HG02885 (cell line): ENCODE data around the gene FOXP1.
"Not testable (repeated sequence)": the region's sequence is repeated elsewhere in the genome, so short reads cannot be mapped to it uniquely, and the experiment has no call there.

Experiments used
- ATAC-seq: cut with Tn5 transposase; IDR thresholded peaks from one replicate; pipeline ENCODE4 v1.9.1; 2021; ENCODE audit warnings: mild to moderate bottlenecking; ENCODE audit not compliant: unreplicated experiment, poor library complexity

The FOXP1 gene

GRCh38 chr3:71438071-71438685 is 145.3 kb downstream of the FOXP1 start:
- no peak for ATAC-seq

- no peak for ATAC-seq
Observed at GRCh38 chr3:71436337-71436736, 147.2 kb downstream of the FOXP1 start.

GRCh38 chr3:71435836-71436235 is 147.7 kb downstream of the FOXP1 start:
- ATAC-seq, result not testable (repeated sequence)

- ATAC-seq, result no peak
Observed at GRCh38 chr3:71433631-71434030, 149.9 kb downstream of the FOXP1 start.

GRCh38 chr3:71432044-71432975 is 151.2 kb downstream of the FOXP1 start:
- ATAC-seq, result no peak

GRCh38 chr3:71430941-71431552 is 152.5 kb downstream of the FOXP1 start:
- ATAC-seq, result no peak

- ATAC-seq, result no peak
Observed at GRCh38 chr3:71429597-71429988, 153.9 kb downstream of the FOXP1 start.

GRCh38 chr3:71428841-71429596 is 154.5 kb downstream of the FOXP1 start:
- no peak for ATAC-seq

GRCh38 chr3:71425491-71426071 is 157.9 kb downstream of the FOXP1 start:
- no peak for ATAC-seq

GRCh38 chr3:71423151-71423906 is 160.2 kb downstream of the FOXP1 start:
- ATAC-seq, result no peak

GRCh38 chr3:71421820-71422566 is 161.5 kb downstream of the FOXP1 start:
- peak; percentile 90 for ATAC-seq

GRCh38 chr3:71421475-71421819 is 162.1 kb downstream of the FOXP1 start:
- ATAC-seq, result peak; percentile 58

GRCh38 chr3:71419369-71419768 is 164.2 kb downstream of the FOXP1 start:
- ATAC-seq, result no peak

GRCh38 chr3:71417791-71418190 is 165.7 kb downstream of the FOXP1 start:
- ATAC-seq, result no peak

- ATAC-seq, result no peak
Observed at GRCh38 chr3:71416876-71417275, 166.7 kb downstream of the FOXP1 start.

- no peak for ATAC-seq
Observed at GRCh38 chr3:71415681-71416122, 167.8 kb downstream of the FOXP1 start.

GRCh38 chr3:71414189-71414927 is 169.2 kb downstream of the FOXP1 start:
- ATAC-seq, result no peak

- no peak for ATAC-seq
Observed at GRCh38 chr3:71413572-71413971, 170.0 kb downstream of the FOXP1 start.
